Naive B cell (primary cell): ENCODE measurements around the gene SS18. TPM values are rescaled to one million over a fixed set of nuclear protein-coding genes. Genes with fewer than 3 reads are reported as not detected.

ENCODE experiments used
- ATAC-seq, 2 donors: fragments of 150-1000 bp; cut with Tn5 transposase; 2 replicates each; pipeline ENCODE4 v1.10.0; 2021; ENCODE audit warnings: low read depth in 2 of 2, mild to moderate bottlenecking in 2 of 2, moderate library complexity in 2 of 2
- DNase-seq: peaks from one replicate; pipeline ENCODE4 v3.0.0; 2022
- H3K27ac Mint-ChIP-seq, 6 donors: one replicate each; pipeline ENCODE4 v1.8.0; 2020 to 2022; ENCODE audit warnings: mild to moderate bottlenecking in 6 of 6, mixed read lengths in 6 of 6, moderate library complexity in 5 of 6, inconsistent platforms in 2 of 6
- H3K27me3 Mint-ChIP-seq, 3 donors: one replicate each; pipeline ENCODE4 v1.8.0; 2021 to 2022; ENCODE audit warnings: mixed read lengths in 3 of 3, mild to moderate bottlenecking in 1 of 3
- H3K36me3 Mint-ChIP-seq, 2 donors: one replicate each; pipeline ENCODE4 v1.8.0; 2020 to 2022; ENCODE audit warnings: mixed read lengths in 2 of 2, inconsistent platforms in 1 of 2, mild to moderate bottlenecking in 1 of 2
- H3K4me1 Mint-ChIP-seq, 3 donors: one replicate each; pipeline ENCODE4 v1.8.0; 2020 to 2022; ENCODE audit warnings: mixed read lengths in 3 of 3, inconsistent platforms in 1 of 3, mild to moderate bottlenecking in 1 of 3, moderate library complexity in 1 of 3
- H3K4me3 Mint-ChIP-seq, 8 donors: one replicate each; pipeline ENCODE4 v1.8.0; 2020 to 2022; ENCODE audit warnings: mild to moderate bottlenecking in 8 of 8, mixed read lengths in 8 of 8, moderate library complexity in 8 of 8, inconsistent platforms in 2 of 8
- H3K9me3 Mint-ChIP-seq, 7 donors: one replicate each; pipeline ENCODE4 v1.8.0; 2020 to 2022; ENCODE audit warnings: mixed read lengths in 7 of 7, mild to moderate bottlenecking in 5 of 7, inconsistent platforms in 2 of 7, moderate library complexity in 1 of 7
- polyA plus RNA-seq, 6 donors: library from polyadenylated mRNA; unstranded; fragments of 300-500 nt; fragmentation: Illumina TruSeq; gene quantifications; one replicate each; pipeline ENCODE4 v1.2.3, GENCODE V29; 2021; ENCODE audit warnings: low read depth in 6 of 6

Gene SS18
- polyA plus RNA-seq, 6 donors from 2014 or later: 31.4 to 53.5 (median 41.2) TPM

GRCh38 chr18:26056291-26056690 lies 34.1 kb downstream of the SS18 start:
- no peak for DNase-seq
- no peak overlapping the region for H3K4me3 Mint-ChIP-seq

GRCh38 chr18:26052505-26052904 lies 37.9 kb downstream of the SS18 start:
- ATAC-seq (no peak), DNase-seq (no peak)
- Mint-ChIP-seq H3K4me3 (no peak overlapping the region), H3K27me3 (no peaks in the 10 kb centered on the region), H3K27ac (peak overlapping the region in 4 of 6 donors; percentile 36 to 56 (median 46)), H3K9me3 (no peaks in the 10 kb centered on the region), H3K36me3 (peaks cover 0 to 13% of the 10 kb centered on the region in 2 donors), H3K4me1 (peaks cover 3 to 5% (median 5%) of the 10 kb centered on the region in 3 donors)

More at GRCh38 chr18:26056291-26056690, 34.1 kb downstream of the SS18 start:
- Mint-ChIP-seq H3K9me3 (no peaks in the 10 kb centered on the region), H3K36me3 (peaks cover 10 to 23% of the 10 kb centered on the region in 2 donors), H3K27ac (no peak overlapping the region), H3K27me3 (no peaks in the 10 kb centered on the region), H3K4me1 (peaks cover 9 to 13% (median 12%) of the 10 kb centered on the region in 3 donors)
- ATAC-seq: no peak

GRCh38 chr18:26051843-26052242 lies 38.6 kb downstream of the SS18 start:
- H3K36me3 Mint-ChIP-seq: peaks cover 0 to 10% of the 10 kb centered on the region in 2 donors

GRCh38 chr18:26046419-26047077 lies 43.9 kb downstream of the SS18 start:
- Mint-ChIP-seq H3K27me3 (no peaks in the 10 kb centered on the region), H3K4me3 (no peak overlapping the region), H3K36me3 (peaks cover 18 to 24% of the 10 kb centered on the region in 2 donors), H3K4me1 (peaks cover 5 to 13% (median 10%) of the 10 kb centered on the region in 3 donors), H3K9me3 (peaks cover 0 to 5% (median 0%) of the 10 kb centered on the region in 7 donors), H3K27ac (peak overlapping the region in 3 of 6 donors; percentile 15 to 63 (median 19))
- DNase-seq (no peak), ATAC-seq (no peak)

More at GRCh38 chr18:26051843-26052242, 38.6 kb downstream of the SS18 start:
- ATAC-seq (no peak), DNase-seq (no peak)
- H3K27me3 Mint-ChIP-seq: no peaks in the 10 kb centered on the region
- no peak overlapping the region for H3K4me3 Mint-ChIP-seq
- no peak overlapping the region for H3K27ac Mint-ChIP-seq
- peaks cover 3 to 5% (median 5%) of the 10 kb centered on the region in 3 donors for H3K4me1 Mint-ChIP-seq
- H3K9me3 Mint-ChIP-seq: no peaks in the 10 kb centered on the region

GRCh38 chr18:26044807-26045206 lies 45.6 kb downstream of the SS18 start:
- DNase-seq: no peak
- H3K4me3 Mint-ChIP-seq: no peak overlapping the region
- ATAC-seq: no peak
- peaks cover 18 to 20% of the 10 kb centered on the region in 2 donors for H3K36me3 Mint-ChIP-seq
- peaks cover 0 to 5% (median 0%) of the 10 kb centered on the region in 7 donors for H3K9me3 Mint-ChIP-seq
- peak overlapping the region in 1 of 6 donors; percentile 3 for H3K27ac Mint-ChIP-seq
- peaks cover 10 to 13% (median 10%) of the 10 kb centered on the region in 3 donors for H3K4me1 Mint-ChIP-seq
- no peaks in the 10 kb centered on the region for H3K27me3 Mint-ChIP-seq

- DNase-seq (no peak), ATAC-seq (no peak)
- no peak overlapping the region for H3K4me3 Mint-ChIP-seq
- H3K4me1 Mint-ChIP-seq: peaks cover 5 to 12% (median 8%) of the 10 kb centered on the region in 3 donors
- peak overlapping the region in 3 of 6 donors; percentile 23 to 76 (median 62) for H3K27ac Mint-ChIP-seq
- H3K36me3 Mint-ChIP-seq: peaks cover 6 to 22% of the 10 kb centered on the region in 2 donors
- H3K9me3 Mint-ChIP-seq: peaks cover 0 to 2% (median 0%) of the 10 kb centered on the region in 7 donors
- H3K27me3 Mint-ChIP-seq: no peaks in the 10 kb centered on the region
These were observed 50.3 kb downstream of the SS18 start for GRCh38 chr18:26040051-26040656.

GRCh38 chr18:26039203-26039602 lies 51.2 kb downstream of the SS18 start:
- Mint-ChIP-seq H3K27ac (no peak overlapping the region), H3K36me3 (peaks cover 0 to 22% of the 10 kb centered on the region in 2 donors)

GRCh38 chr18:26036635-26037034 lies 53.8 kb downstream of the SS18 start:
- peaks cover 0 to 8% (median 0%) of the 10 kb centered on the region in 3 donors for H3K4me1 Mint-ChIP-seq
- no peak overlapping the region for H3K27ac Mint-ChIP-seq
- no peaks in the 10 kb centered on the region for H3K9me3 Mint-ChIP-seq
- ATAC-seq (no peak), DNase-seq (no peak)
- no peak overlapping the region for H3K4me3 Mint-ChIP-seq
- peaks cover 13 to 38% of the 10 kb centered on the region in 2 donors for H3K36me3 Mint-ChIP-seq
- H3K27me3 Mint-ChIP-seq: no peaks in the 10 kb centered on the region

More at GRCh38 chr18:26039203-26039602, 51.2 kb downstream of the SS18 start:
- ATAC-seq (no peak), DNase-seq (no peak)
- H3K4me3 Mint-ChIP-seq: no peak overlapping the region
- no peaks in the 10 kb centered on the region for H3K27me3 Mint-ChIP-seq
- peaks cover 4 to 8% (median 7%) of the 10 kb centered on the region in 3 donors for H3K4me1 Mint-ChIP-seq
- no peaks in the 10 kb centered on the region for H3K9me3 Mint-ChIP-seq

- peaks cover 28 to 51% of the 10 kb centered on the region in 2 donors for H3K36me3 Mint-ChIP-seq
- ATAC-seq: no peak
These were observed 55.4 kb downstream of the SS18 start for GRCh38 chr18:26034850-26035497.

GRCh38 chr18:26022585-26022984 lies 67.8 kb downstream of the SS18 start:
- peak overlapping the region in 1 of 6 donors; percentile 54 for H3K27ac Mint-ChIP-seq
- H3K4me1 Mint-ChIP-seq: peaks cover 7 to 21% (median 9%) of the 10 kb centered on the region in 3 donors
- DNase-seq (no peak), ATAC-seq (no peak)
- H3K27me3 Mint-ChIP-seq: no peaks in the 10 kb centered on the region
- no peak overlapping the region for H3K4me3 Mint-ChIP-seq
- peaks cover 67 to 69% of the 10 kb centered on the region in 2 donors for H3K36me3 Mint-ChIP-seq
- H3K9me3 Mint-ChIP-seq: peaks cover 0 to 13% (median 1%) of the 10 kb centered on the region in 7 donors

More at GRCh38 chr18:26034850-26035497, 55.4 kb downstream of the SS18 start:
- no peaks in the 10 kb centered on the region for H3K27me3 Mint-ChIP-seq
- H3K4me1 Mint-ChIP-seq: peaks cover 0 to under 1% (median 0%) of the 10 kb centered on the region in 3 donors
- no peak overlapping the region for H3K4me3 Mint-ChIP-seq
- no peak for DNase-seq
- no peaks in the 10 kb centered on the region for H3K9me3 Mint-ChIP-seq
- H3K27ac Mint-ChIP-seq: peak overlapping the region in 1 of 6 donors; percentile 74

- Mint-ChIP-seq H3K4me1 (peaks cover 7 to 21% (median 9%) of the 10 kb centered on the region in 3 donors), H3K27ac (peak overlapping the region in 2 of 6 donors; percentile 27 to 60), H3K4me3 (no peak overlapping the region), H3K9me3 (peaks cover 0 to 13% (median 1%) of the 10 kb centered on the region in 7 donors), H3K36me3 (peaks cover 72 to 75% of the 10 kb centered on the region in 2 donors), H3K27me3 (no peaks in the 10 kb centered on the region)
- DNase-seq: no peak
- no peak for ATAC-seq
These were observed 69.2 kb downstream of the SS18 start for GRCh38 chr18:26021061-26021754.

- peaks cover 2 to 8% (median 4%) of the 10 kb centered on the region in 3 donors for H3K4me1 Mint-ChIP-seq
- DNase-seq: no peak
- H3K27me3 Mint-ChIP-seq: no peaks in the 10 kb centered on the region
- peaks cover 0 to 2% (median 0%) of the 10 kb centered on the region in 7 donors for H3K9me3 Mint-ChIP-seq
- H3K36me3 Mint-ChIP-seq: peaks cover 46 to 57% of the 10 kb centered on the region in 2 donors
- H3K4me3 Mint-ChIP-seq: no peak overlapping the region
- no peak for ATAC-seq
- H3K27ac Mint-ChIP-seq: peak overlapping the region in 1 of 6 donors; percentile 2
These were observed 72.5 kb downstream of the SS18 start for GRCh38 chr18:26017929-26018328.

GRCh38 chr18:26014462-26014861 lies 76.0 kb downstream of the SS18 start:
- DNase-seq (no peak), ATAC-seq (no peak)
- Mint-ChIP-seq H3K9me3 (no peaks in the 10 kb centered on the region), H3K4me1 (no peaks in the 10 kb centered on the region), H3K36me3 (peaks cover 17 to 31% of the 10 kb centered on the region in 2 donors), H3K27ac (peak overlapping the region in 1 of 6 donors; percentile 64), H3K27me3 (no peaks in the 10 kb centered on the region), H3K4me3 (no peak overlapping the region)
